GM23338 (cell line): Measurements from ENCODE around the gene GRHL3.

ENCODE experiments used
- CREB1 ChIP-seq: fragments of 250-450 bp; sonication (Bioruptor Pico); IDR thresholded peaks from 2 replicates; pipeline ENCODE4 v1.5.0; 2020; ENCODE audit warnings: low read depth, mild to moderate bottlenecking, moderate library complexity
- CTCF ChIP-seq, 2 experiments: fragments of 200-600 bp in 1 of 2; sonication (generic) in 1 of 2; conservative IDR thresholded peaks; 2 replicates each; pipeline versions ENCODE4 v1.5.1 to v1.6.1; 2016 to 2017; ENCODE audit warnings: antibody characterized with exemption in 2 of 2, low read depth in 2 of 2, mild to moderate bottlenecking in 2 of 2, moderate library complexity in 1 of 2
- ETS1 ChIP-seq: IDR thresholded peaks from 2 replicates; pipeline ENCODE4 v1.6.1; 2016; ENCODE audit warnings: antibody characterized with exemption
- EZH2 ChIP-seq: fragments of 200-600 bp; sonication (generic); IDR thresholded peaks from one replicate; pipeline ENCODE4 v1.8.0; 2017; ENCODE audit warnings: antibody characterized with exemption, mild to moderate bottlenecking, low read depth; ENCODE audit not compliant: unreplicated experiment
- EZH2phosphoT487 ChIP-seq: fragments of 200-600 bp; sonication (generic); IDR thresholded peaks from one replicate; pipeline ENCODE4 v1.8.1; 2018; ENCODE audit warnings: antibody characterized with exemption; ENCODE audit not compliant: unreplicated experiment
- JUNB ChIP-seq: IDR thresholded peaks from one replicate; pipeline ENCODE4 v1.6.1; 2016; ENCODE audit warnings: antibody characterized with exemption; ENCODE audit not compliant: unreplicated experiment
- NANOG ChIP-seq: IDR thresholded peaks from 2 replicates; pipeline ENCODE4 v1.6.1; 2016; ENCODE audit warnings: antibody characterized with exemption, borderline replicate concordance
- POLR2AphosphoS5 ChIP-seq: IDR thresholded peaks from 2 replicates; pipeline ENCODE4 v1.6.1; 2016; ENCODE audit warnings: antibody characterized with exemption, low read depth
- REST ChIP-seq: IDR thresholded peaks from one replicate; pipeline ENCODE4 v1.6.1; 2018; ENCODE audit warnings: antibody characterized with exemption; ENCODE audit not compliant: unreplicated experiment
- STAT1 ChIP-seq: IDR thresholded peaks from one replicate; pipeline ENCODE4 v1.6.1; 2016; ENCODE audit warnings: antibody characterized with exemption; ENCODE audit not compliant: unreplicated experiment
- ZNF114 ChIP-seq: fragments of 250-450 bp; sonication (Bioruptor Pico); IDR thresholded peaks from 2 replicates; pipeline ENCODE4 v1.5.0; 2020; ENCODE audit warnings: mild to moderate bottlenecking, moderate library complexity
- ZNF331 ChIP-seq: fragments of 250-450 bp; sonication (Bioruptor Pico); IDR thresholded peaks from 2 replicates; pipeline ENCODE4 v1.5.0; 2020; ENCODE audit warnings: low read depth, mild to moderate bottlenecking, moderate library complexity
- ZNF462 ChIP-seq: fragments of 250-450 bp; sonication (Bioruptor Pico); IDR thresholded peaks from 2 replicates; pipeline ENCODE4 v1.5.0; 2020; ENCODE audit warnings: mild to moderate bottlenecking, moderate library complexity

GRCh38 chr1:24277420-24278169 is 41.6 kb upstream of the GRHL3 start:
- TF ChIP-seq POLR2AphosphoS5 (no peak), CTCF (conservative IDR thresholded peaks at IDR 0.05; ENCODE audit: low read depth in 2 of 2) (no peak), EZH2 (no peak), CREB1 (CRISPR knock-in tag) (no peak), REST (no peak), ZNF331 (CRISPR knock-in tag) (no peak), ETS1 (no peak), JUNB (no peak), EZH2phosphoT487 (no peak), ZNF114 (CRISPR knock-in tag) (no peak), ZNF462 (CRISPR knock-in tag) (no peak), NANOG (no peak), STAT1 (no peak)
